ENCODE data around the gene KIF5C.

Gene KIF5C

GRCh38 chr2:148899638-148900318, 24.8 kb downstream of the KIF5C start:
- DNase-seq (ENCODE audit: low read depth in 2 of 2) = no peak
- no peak for TF ChIP-seq CTCF (IDR thresholded peaks at IDR 0.05; ENCODE audit: low read depth, low read length)

GRCh38 chr2:148900350-148900837, 25.4 kb downstream of the KIF5C start:
- DNase-seq (ENCODE audit: low read depth in 2 of 2) = no peak
- TF ChIP-seq CTCF (IDR thresholded peaks at IDR 0.05; ENCODE audit: low read depth, low read length) = no peak
- H3K4me3 ChIP-seq (replicated peaks in 1 of 2; ENCODE audit: low read depth in 2 of 2, low read length in 2 of 2) = no peak overlapping the region

More at GRCh38 chr2:148899638-148900318, 24.8 kb downstream of the KIF5C start:
- H3K4me3 ChIP-seq (replicated peaks in 1 of 2; ENCODE audit: low read depth in 2 of 2, low read length in 2 of 2) = no peak overlapping the region

GRCh38 chr2:148901142-148901541, 26.1 kb downstream of the KIF5C start:
- no peak for TF ChIP-seq CTCF (IDR thresholded peaks at IDR 0.05; ENCODE audit: low read depth, low read length)
- no peak overlapping the region for H3K4me3 ChIP-seq (replicated peaks in 1 of 2; ENCODE audit: low read depth in 2 of 2, low read length in 2 of 2)
- no peak for DNase-seq (ENCODE audit: low read depth in 2 of 2)

GRCh38 chr2:148902798-148903197, 27.8 kb downstream of the KIF5C start:
- H3K4me3 ChIP-seq (replicated peaks in 1 of 2; ENCODE audit: low read depth in 2 of 2, low read length in 2 of 2) = no peak overlapping the region
- no peak for TF ChIP-seq CTCF (IDR thresholded peaks at IDR 0.05; ENCODE audit: low read depth, low read length)
- no peak for DNase-seq (ENCODE audit: low read depth in 2 of 2)

- TF ChIP-seq CTCF (IDR thresholded peaks at IDR 0.05; ENCODE audit: low read depth, low read length) = no peak
- H3K4me3 ChIP-seq (replicated peaks in 1 of 2; ENCODE audit: low read depth in 2 of 2, low read length in 2 of 2) = no peak overlapping the region
- DNase-seq (ENCODE audit: low read depth in 2 of 2) = no peak
Observed at GRCh38 chr2:148903294-148903693, 28.3 kb downstream of the KIF5C start.

GRCh38 chr2:148903979-148904378, 29.0 kb downstream of the KIF5C start:
- H3K4me3 ChIP-seq (replicated peaks in 1 of 2; ENCODE audit: low read depth in 2 of 2, low read length in 2 of 2) = no peak overlapping the region
- TF ChIP-seq CTCF (IDR thresholded peaks at IDR 0.05; ENCODE audit: low read depth, low read length) = no peak
- no peak for DNase-seq (ENCODE audit: low read depth in 2 of 2)

GRCh38 chr2:148906124-148906523, 31.1 kb downstream of the KIF5C start:
- no peak for TF ChIP-seq CTCF (IDR thresholded peaks at IDR 0.05; ENCODE audit: low read depth, low read length)
- peak in 1 of 2 donors; percentile 7 for DNase-seq (ENCODE audit: low read depth in 2 of 2)
- no peak overlapping the region for H3K4me3 ChIP-seq (replicated peaks in 1 of 2; ENCODE audit: low read depth in 2 of 2, low read length in 2 of 2)

Measured in cardiac fibroblast (primary cell).